HFFc6 (cell line): ENCODE measurements around the gene SRSF11. TPM values are rescaled to one million over a fixed set of nuclear protein-coding genes. Genes with fewer than 3 reads are reported as not detected.

Experiments
- DNase-seq: peaks from one replicate; pipeline ENCODE4 v3.0.0-alpha.2; 2018
- H3K27ac Mint-ChIP-seq: 2 replicates; pipeline ENCODE4 v1.8.0; 2020; ENCODE audit warnings: mild to moderate bottlenecking, mixed read lengths
- H3K27me3 Mint-ChIP-seq: 2 replicates; pipeline ENCODE4 v1.8.0; 2021; ENCODE audit warnings: mild to moderate bottlenecking, moderate library complexity, mixed read lengths; ENCODE audit not compliant: insufficient read depth
- H3K36me3 Mint-ChIP-seq: 2 replicates; pipeline ENCODE4 v1.8.0; 2021; ENCODE audit warnings: low read depth, mixed read lengths
- H3K4me1 Mint-ChIP-seq: 2 replicates; pipeline ENCODE4 v1.8.0; 2020; ENCODE audit warnings: low read depth, mixed read lengths
- H3K4me3 Mint-ChIP-seq: 2 replicates; pipeline ENCODE4 v1.8.0; 2020; ENCODE audit warnings: mild to moderate bottlenecking, moderate library complexity, mixed read lengths
- H3K9me3 Mint-ChIP-seq: 2 replicates; pipeline ENCODE4 v1.8.0; 2020; ENCODE audit warnings: mild to moderate bottlenecking, mixed read lengths
- CTCF ChIP-seq: fragments of 200-600 bp; sonication (generic); IDR thresholded peaks from 2 replicates; pipeline ENCODE4 v1.5.0; 2021; ENCODE audit warnings: antibody characterized with exemption, mild to moderate bottlenecking
- total RNA-seq, 6 experiments: library from RNA; stranded (reverse); fragmentation: NEBNext Ultra II Directional; extraction: Animal tissue kit (Norgen Biotek cat#: 25700); gene quantifications; 2 replicates in 1 of 6; 3 replicates in 5 of 6; pipeline ENCODE4 v1.2.3, GENCODE V29; 2021

SRSF11 gene
- total RNA-seq, 6 experiments from 2014 or later = 94.9 to 107 (median 100) TPM

- no peak for DNase-seq
- H3K4me1 Mint-ChIP-seq = peaks cover 12% of the 10 kb centered on the region
- H3K36me3 Mint-ChIP-seq = peaks cover 58% of the 10 kb centered on the region
- no peak for TF ChIP-seq CTCF
- H3K4me3 Mint-ChIP-seq = no peak overlapping the region
- no peaks in the 10 kb centered on the region for H3K9me3 Mint-ChIP-seq
- no peak overlapping the region for H3K27ac Mint-ChIP-seq
- H3K27me3 Mint-ChIP-seq = no peaks in the 10 kb centered on the region
These were observed 25.9 kb downstream of the SRSF11 start for GRCh38 chr1:70247122-70247521.

DNA sequence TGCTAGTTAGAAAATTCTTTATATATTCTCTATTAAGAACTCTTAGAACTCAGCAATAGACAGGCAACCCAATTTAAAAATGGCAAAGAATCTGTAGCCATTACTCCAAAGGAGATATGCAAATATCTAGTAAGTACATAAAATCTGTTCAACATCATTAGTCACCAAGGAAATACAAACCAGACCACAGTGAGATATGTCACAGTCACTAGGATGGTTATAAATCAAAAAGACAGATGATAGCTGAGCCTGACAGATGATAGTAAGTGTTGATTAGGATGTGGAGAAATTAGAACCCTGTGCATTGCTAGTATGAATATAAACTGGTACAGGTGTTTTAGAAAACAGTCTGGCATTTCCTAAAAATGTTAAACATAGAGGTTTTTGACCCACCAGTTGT is 26.6 kb downstream of the SRSF11 start:
- Mint-ChIP-seq H3K4me1 (peaks cover 12% of the 10 kb centered on the region), H3K27ac (no peak overlapping the region), H3K9me3 (no peaks in the 10 kb centered on the region), H3K36me3 (peaks cover 58% of the 10 kb centered on the region), H3K27me3 (no peaks in the 10 kb centered on the region), H3K4me3 (no peak overlapping the region)
- no peak for TF ChIP-seq CTCF
- DNase-seq = no peak

DNA sequence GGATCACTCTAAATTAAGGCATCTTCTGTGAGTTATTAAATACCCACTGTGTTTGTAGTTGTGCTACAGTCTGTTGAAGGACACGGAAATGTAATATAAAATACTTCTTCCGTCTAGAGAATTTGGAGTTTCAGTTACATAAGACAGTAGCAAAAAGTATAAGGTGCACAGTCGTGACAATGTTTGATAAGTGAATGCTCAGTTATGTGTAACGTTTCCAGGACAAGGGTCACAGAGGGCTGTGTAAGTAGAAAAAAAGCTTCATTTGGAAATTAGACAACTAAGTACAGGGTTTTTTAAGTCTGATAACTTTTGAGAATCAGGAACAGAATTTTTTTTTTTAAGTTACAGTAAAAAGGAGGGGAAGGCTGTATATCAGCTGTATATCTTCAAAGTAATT is 27.5 kb downstream of the SRSF11 start:
- DNase-seq = no peak
- peaks cover 58% of the 10 kb centered on the region for H3K36me3 Mint-ChIP-seq
- no peak overlapping the region for H3K4me3 Mint-ChIP-seq
- H3K4me1 Mint-ChIP-seq = peaks cover 12% of the 10 kb centered on the region
- no peak for TF ChIP-seq CTCF
- no peaks in the 10 kb centered on the region for H3K27me3 Mint-ChIP-seq
- peak overlapping the region; percentile 6; the same call in 1 of the 2 replicates for H3K27ac Mint-ChIP-seq
- H3K9me3 Mint-ChIP-seq = no peaks in the 10 kb centered on the region

- DNase-seq = no peak
- H3K36me3 Mint-ChIP-seq = peaks cover 6% of the 10 kb centered on the region; the same call in 1 of the 2 replicates
- no peaks in the 10 kb centered on the region for H3K9me3 Mint-ChIP-seq
- no peaks in the 10 kb centered on the region for H3K27me3 Mint-ChIP-seq
- no peaks in the 10 kb centered on the region for H3K4me1 Mint-ChIP-seq
- no peak overlapping the region for H3K4me3 Mint-ChIP-seq
- H3K27ac Mint-ChIP-seq = peak overlapping the region; percentile 37; the same call in 1 of the 2 replicates
- no peak for TF ChIP-seq CTCF
These were observed 35.5 kb downstream of the SRSF11 start for GRCh38 chr1:70256664-70257063.

DNA sequence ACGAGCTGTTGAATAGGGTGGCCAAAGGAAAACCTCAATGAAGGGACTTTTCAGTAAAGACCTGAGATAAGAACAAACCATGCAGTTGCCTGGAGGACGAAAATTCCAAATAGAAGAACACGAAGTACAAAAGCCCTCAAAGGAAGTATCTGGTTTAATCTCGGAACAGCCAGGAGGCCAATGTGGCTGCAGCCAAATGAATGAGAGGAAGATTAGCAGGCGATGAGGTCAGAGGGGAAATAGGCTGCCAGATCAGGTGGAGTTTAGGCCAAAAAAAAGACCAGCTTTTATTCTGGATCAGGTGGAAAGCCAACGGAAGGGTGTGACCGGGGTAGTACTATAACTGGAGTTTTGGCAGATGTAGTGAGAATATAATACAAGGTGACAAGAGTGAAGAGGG is 43.7 kb downstream of the SRSF11 start:
- no peak for TF ChIP-seq CTCF
- peaks cover 21% of the 10 kb centered on the region for H3K36me3 Mint-ChIP-seq
- no peaks in the 10 kb centered on the region for H3K9me3 Mint-ChIP-seq
- H3K27me3 Mint-ChIP-seq = no peaks in the 10 kb centered on the region; the same call in 1 of the 2 replicates
- no peak overlapping the region for H3K4me3 Mint-ChIP-seq
- no peaks in the 10 kb centered on the region for H3K4me1 Mint-ChIP-seq
- no peak overlapping the region for H3K27ac Mint-ChIP-seq
- DNase-seq = no peak

DNA sequence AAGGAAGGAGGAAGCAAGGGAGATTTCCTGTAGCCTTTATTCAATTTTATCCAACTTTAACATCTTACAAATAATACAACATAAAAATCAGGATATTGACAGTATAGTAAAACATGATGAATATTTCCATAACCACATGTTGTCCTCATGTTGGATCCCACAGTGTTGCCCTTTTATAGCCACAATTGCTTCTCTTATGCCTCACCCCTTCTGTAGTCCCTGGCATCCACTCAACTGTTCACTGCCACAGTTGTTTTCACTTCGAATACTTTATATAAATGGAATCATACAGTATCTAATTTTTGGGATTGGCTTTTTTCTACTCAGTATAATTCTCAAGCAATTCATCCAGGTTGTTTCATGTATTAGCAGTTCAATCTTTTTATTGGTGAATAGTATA is 44.8 kb downstream of the SRSF11 start:
- no peak for DNase-seq
- Mint-ChIP-seq H3K4me3 (no peak overlapping the region), H3K36me3 (peaks cover 21% of the 10 kb centered on the region), H3K4me1 (no peaks in the 10 kb centered on the region), H3K9me3 (no peaks in the 10 kb centered on the region), H3K27ac (no peak overlapping the region), H3K27me3 (no peaks in the 10 kb centered on the region; the same call in 1 of the 2 replicates)
- no peak for TF ChIP-seq CTCF
